ENCODE data around the gene ANKRD36B.
"Not testable (repeated sequence)": the region's sequence is repeated elsewhere in the genome, so short reads cannot be mapped to it uniquely, and the experiment has no call there.

The ANKRD36B gene

DNA sequence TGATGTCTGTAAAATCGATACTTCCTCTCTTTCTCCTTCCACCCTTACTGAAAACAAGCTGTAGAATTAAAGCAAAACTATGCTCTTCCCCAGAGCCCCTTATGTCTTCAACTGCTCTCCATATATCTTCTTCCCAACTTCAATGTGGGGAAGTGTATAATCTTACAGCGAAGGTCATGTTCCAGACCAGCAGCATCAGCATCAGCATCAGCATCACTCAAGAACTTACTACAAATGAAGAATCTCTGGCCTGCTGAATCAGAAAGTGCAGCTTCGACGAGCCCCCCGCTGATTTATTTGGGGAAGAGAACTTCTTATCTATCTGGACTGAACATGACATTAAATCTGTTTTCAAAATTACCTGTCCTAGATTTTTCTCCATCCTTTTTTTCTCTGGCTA, 40.6 kb downstream of the ANKRD36B start:
- DNase-seq (ENCODE audit: low read depth), result not testable (repeated sequence)

DNA sequence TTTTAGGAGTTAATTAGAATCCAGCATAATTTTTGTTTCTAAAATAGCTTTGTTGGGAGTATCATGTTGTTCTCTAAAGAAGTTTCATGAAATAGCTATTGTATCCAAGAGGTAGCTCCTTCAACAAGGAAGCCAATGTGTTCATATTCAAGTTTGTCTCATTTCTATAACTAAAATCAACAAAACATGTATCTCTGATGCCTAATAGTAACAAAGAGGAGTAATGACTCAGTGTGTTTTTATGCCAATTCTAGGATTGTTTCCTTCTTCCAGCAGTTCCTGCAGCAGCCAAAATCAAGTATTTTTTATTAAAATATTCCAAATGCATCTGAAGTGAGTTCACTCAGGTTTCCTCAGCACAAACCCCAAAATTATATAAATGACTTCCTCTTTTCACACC, 41.1 kb downstream of the ANKRD36B start:
- DNase-seq (ENCODE audit: low read depth), result not testable (repeated sequence)

DNA sequence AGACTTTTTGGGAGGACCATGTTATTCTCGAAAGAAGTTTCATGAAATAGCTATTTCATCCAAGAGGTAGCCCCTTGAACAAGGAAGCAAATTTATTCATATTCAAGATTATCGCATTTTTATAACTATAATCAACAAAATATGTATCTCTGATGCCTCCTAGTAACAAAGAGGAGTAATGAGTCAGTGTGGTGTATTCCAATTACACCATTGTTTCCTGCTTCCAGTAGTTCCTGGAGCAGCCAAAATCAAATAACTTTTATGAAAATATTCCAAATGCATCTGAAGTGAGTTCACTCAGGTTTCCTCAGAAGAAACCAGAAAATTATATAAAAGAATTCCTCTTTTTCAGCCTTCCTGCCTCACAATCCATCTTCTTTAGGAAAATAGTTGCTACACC, 43.0 kb downstream of the ANKRD36B start:
- no peak for DNase-seq (ENCODE audit: low read depth)

DNA sequence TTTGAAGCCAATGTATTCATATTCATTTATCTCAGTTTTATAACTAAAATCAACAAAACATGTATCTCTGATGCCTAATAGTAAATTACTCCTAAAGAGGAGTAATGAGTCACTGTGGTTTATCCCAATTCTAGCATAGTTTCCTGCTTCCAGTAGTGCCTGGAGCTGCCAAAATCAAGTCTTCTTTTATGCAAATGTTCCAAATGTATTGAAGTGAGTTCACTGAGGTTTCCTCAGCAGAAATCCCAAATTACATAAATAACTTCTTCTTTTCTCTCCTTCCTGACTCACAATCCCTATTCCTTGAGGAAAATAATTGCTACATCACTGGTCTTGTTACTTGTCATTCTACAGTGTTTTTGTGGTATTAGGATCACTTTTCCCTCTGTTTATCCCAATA, 44.8 kb downstream of the ANKRD36B start:
- not testable (repeated sequence) for DNase-seq (ENCODE audit: low read depth)

DNA sequence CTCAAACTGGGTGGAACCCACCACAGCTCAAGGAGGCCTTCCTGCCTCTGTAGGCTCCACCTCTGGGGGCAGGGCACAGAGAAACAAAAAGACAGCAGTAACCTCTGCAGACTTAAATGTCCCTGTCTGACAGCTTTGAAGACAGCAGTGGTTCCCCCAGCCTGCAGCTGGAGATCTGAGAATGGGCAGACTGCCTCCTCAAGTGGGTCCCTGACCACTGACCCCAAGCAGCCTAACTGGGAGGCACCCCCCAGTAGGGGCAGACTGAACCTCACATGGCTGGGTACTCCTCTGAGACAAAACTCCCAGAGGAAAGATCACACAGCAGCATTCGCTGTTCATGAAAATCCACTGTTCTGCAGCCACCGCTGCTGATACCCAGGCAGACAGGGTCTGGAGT, 63.8 kb downstream of the ANKRD36B start:
- DNase-seq (ENCODE audit: low read depth), result not testable (repeated sequence)

DNA sequence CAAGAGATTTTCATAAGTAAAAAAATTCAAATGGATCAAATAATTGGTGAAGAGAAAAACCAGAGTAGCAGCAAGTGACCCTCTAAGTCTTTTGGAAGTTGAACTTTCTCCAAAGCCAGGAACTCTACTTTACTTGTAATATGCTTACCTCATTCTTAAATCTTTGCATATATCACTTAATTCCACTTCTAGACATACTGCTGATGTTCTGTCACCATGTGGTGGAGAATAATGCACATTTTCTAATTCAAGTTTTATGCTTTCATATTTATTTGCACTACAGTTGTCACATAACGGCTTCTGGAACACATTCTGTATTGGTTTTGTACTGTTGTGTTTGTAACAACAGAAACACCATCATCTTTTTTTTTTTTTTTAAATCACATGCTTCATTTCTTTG, 65.9 kb downstream of the ANKRD36B start:
- not testable (repeated sequence) for DNase-seq (ENCODE audit: low read depth)

DNA sequence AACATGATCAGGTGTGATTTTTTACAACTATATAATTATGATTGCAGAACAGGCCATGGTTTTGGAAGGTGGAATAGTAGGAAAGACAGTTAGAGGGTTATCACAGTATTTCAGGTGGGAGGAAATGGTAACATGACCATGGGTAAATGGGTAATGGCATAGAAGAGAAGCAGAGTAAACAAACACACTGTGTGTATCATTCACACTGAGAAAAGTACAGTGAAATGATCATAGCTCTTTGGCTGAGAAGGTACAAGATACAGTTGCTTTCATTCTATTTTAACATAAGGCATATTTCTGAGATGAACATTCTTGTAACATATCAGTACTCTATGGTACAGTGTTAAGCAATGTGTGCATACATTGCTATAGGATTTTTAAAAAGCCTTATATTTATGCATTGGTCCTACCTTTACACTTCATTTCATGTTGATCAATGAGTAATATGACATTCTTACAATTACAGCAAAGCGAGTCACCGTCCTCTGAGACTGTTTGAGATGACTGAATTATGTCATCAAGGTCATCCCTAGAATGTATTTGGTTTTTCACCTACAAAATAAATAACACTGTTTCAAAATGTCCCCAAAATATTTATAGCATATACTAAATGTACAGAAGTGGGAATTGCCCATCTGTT, 66.6 kb downstream of the ANKRD36B start:
- DNase-seq (ENCODE audit: low read depth), result not testable (repeated sequence)

DNA sequence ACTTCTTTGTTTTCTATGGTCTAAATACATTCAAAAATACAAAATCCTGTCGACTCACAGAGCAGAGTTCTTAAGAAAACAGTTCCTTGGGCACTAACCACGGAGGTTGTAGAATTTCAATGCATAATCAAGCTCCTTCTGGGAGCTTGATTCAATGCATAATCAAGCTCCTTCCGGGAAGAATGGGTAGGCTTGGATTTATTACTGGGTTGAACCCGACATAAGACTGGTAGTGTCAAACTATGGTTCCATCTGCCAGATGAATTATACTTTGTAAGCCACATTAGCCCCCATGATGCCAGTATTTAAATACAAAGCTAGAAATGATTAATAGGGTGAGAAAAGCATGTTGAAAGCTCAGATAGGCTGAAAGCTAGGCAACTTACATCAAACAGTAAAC, 94.0 kb downstream of the ANKRD36B start:
- not testable (repeated sequence) for DNase-seq (ENCODE audit: low read depth)

DNA sequence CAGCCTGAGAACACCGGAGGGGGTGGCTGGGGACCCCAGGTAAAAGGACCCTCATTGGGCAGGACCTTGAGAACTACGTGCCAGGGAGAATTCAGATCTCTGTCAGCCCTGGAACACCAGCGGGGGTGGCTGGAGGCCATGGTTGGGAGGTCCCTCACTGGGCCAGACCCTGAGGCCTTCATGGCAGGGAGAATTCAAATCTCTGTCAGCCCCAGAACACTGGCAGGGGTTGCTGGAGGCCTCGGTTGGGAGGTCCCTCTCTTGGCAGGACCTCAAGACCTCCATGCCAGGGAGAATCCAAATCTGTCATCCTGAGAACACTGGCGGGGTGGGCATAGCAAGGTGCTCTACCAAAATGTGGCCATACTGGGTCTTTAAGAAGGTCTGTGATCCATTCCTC, 99.5 kb downstream of the ANKRD36B start:
- not testable (repeated sequence) for DNase-seq (ENCODE audit: low read depth)

Data from GM04504 (cell line).